Left lung (tissue), 10 donors: ENCODE data around the gene PSMB9. TPM values are rescaled to one million over a fixed set of nuclear protein-coding genes. Genes with fewer than 3 reads are reported as not detected.
A peak's percentile ranks its signal among the peaks of the same experiment; 100 is the strongest.
"Not testable (repeated sequence)": the region's sequence is repeated elsewhere in the genome, so short reads cannot be mapped to it uniquely, and the experiment has no call there.

Source experiments
- ATAC-seq: fragments of 200-7000 bp; cut with Tn5 transposase; one replicate; pipeline ENCODE4 v1.9.1; 2020; ENCODE audit warnings: moderate library complexity
- DNase-seq, 4 donors: peaks; one replicate each; pipeline ENCODE4 v3.0.0-alpha.2; 2013 to 2020
- H3K27ac ChIP-seq, 2 donors: fragments of 200-600 bp; sonication (generic) in 1 of 2; one replicate each; pipeline versions ENCODE4 v1.5.0 to v1.8.0; 2020 to 2021
- H3K27me3 ChIP-seq, 2 donors: fragments of 200-600 bp; sonication (generic) in 1 of 2; one replicate each; pipeline versions ENCODE4 v1.5.0 to v1.8.0; 2020 to 2021
- H3K36me3 ChIP-seq, 2 donors: fragments of 200-600 bp; sonication (generic) in 1 of 2; one replicate each; pipeline versions ENCODE4 v1.5.0 to v1.8.0; 2020 to 2021
- H3K4me1 ChIP-seq, 2 donors: fragments of 200-600 bp; one replicate each; pipeline ENCODE4 v1.8.0; 2021
- H3K4me3 ChIP-seq, 2 donors: fragments of 200-600 bp; sonication (generic) in 1 of 2; one replicate each; pipeline versions ENCODE4 v1.5.0 to v1.8.0; 2020 to 2021; ENCODE audit warnings: mild to moderate bottlenecking in 1 of 2
- H3K9me3 ChIP-seq, 2 donors: fragments of 200-600 bp; sonication (generic) in 1 of 2; one replicate each; pipeline versions ENCODE4 v1.5.0 to v1.8.0; 2020 to 2021
- CTCF ChIP-seq, 2 donors: fragments of 200-600 bp; sonication (generic) in 1 of 2; IDR thresholded peaks; one replicate each; pipeline versions ENCODE4 v1.5.0 to v1.8.0; 2021; ENCODE audit warnings: antibody characterized with exemption in 2 of 2
- intact Hi-C, 2 donors: fragments of 100-400 bp; cut with DNase I; formaldehyde crosslinking; loops; one replicate each; pipeline versions ENCODE4 v1.11.2 to v1.14.2; 2022
- polyA plus RNA-seq, 6 donors: library from polyadenylated mRNA; unstranded; fragments of 120-200 nt; gene quantifications; one replicate each; pipeline ENCODE4 v1.2.1, GENCODE V29; 2013; ENCODE audit not compliant: insufficient read length in 6 of 6
- total RNA-seq, 2 donors: library from RNA; stranded (reverse); fragmentation: NEBNext Ultra II Directional; extraction: Animal tissue kit (Norgen Biotek cat#: 25700); gene quantifications; one replicate each; pipeline ENCODE4 v1.2.1, GENCODE V29; 2021
- donor health status: DM: no; HTN: yes; CAD: no.
- donor health status: DM: no; HTN: no; CAD: no.

Gene PSMB9
- total and polyA plus RNA-seq, 8 donors, result 12.9 to 67.9 (median 15.9) TPM

GRCh38 chr6:32865724-32866443 is 11.9 kb downstream of the PSMB9 start:
- Histone ChIP-seq H3K27me3 (no peaks in the 10 kb centered on the region), H3K9me3 (no peaks in the 10 kb centered on the region), H3K4me3 (no peak overlapping the region), H3K4me1 (peaks cover 0 to 19% of the 10 kb centered on the region in 2 donors), H3K27ac (no peak overlapping the region), H3K36me3 (peaks cover 0 to 4% of the 10 kb centered on the region in 2 donors)
- DNase-seq (no peak), ATAC-seq (no peak)
- intact Hi-C loops, result no loop called here
- TF ChIP-seq CTCF (IDR thresholded peaks at IDR 0.05), result no peak

GRCh38 chr6:32867022-32867477 is 13.1 kb downstream of the PSMB9 start:
- ATAC-seq, result no peak
- Histone ChIP-seq H3K9me3 (no peaks in the 10 kb centered on the region), H3K4me1 (peaks cover 0 to 16% of the 10 kb centered on the region in 2 donors), H3K36me3 (no peaks in the 10 kb centered on the region), H3K4me3 (no peak overlapping the region), H3K27ac (peak overlapping the region in 1 of 2 donors; percentile 48), H3K27me3 (no peaks in the 10 kb centered on the region)
- DNase-seq, result no peak
- intact Hi-C loops, result no loop called here
- no peak for TF ChIP-seq CTCF (IDR thresholded peaks at IDR 0.05)

GRCh38 chr6:32867554-32868256 is 13.7 kb downstream of the PSMB9 start:
- H3K27ac ChIP-seq, result peak overlapping the region in 1 of 2 donors; percentile 48
- no peak for TF ChIP-seq CTCF (IDR thresholded peaks at IDR 0.05)
- intact Hi-C loops, result no loop called here

GRCh38 chr6:32868257-32868788 is 14.3 kb downstream of the PSMB9 start:
- ATAC-seq, result peak; percentile 90
- H3K9me3 ChIP-seq, result no peaks in the 10 kb centered on the region
- no peaks in the 10 kb centered on the region for H3K27me3 ChIP-seq
- peak; percentile 85 to 87 for TF ChIP-seq CTCF (IDR thresholded peaks at IDR 0.05)
- DNase-seq, result peak in 3 of 4 donors; percentile 73 to 87 (median 74)
- no peaks in the 10 kb centered on the region for H3K36me3 ChIP-seq
- no peak overlapping the region for H3K27ac ChIP-seq
- peaks cover 0 to 12% of the 10 kb centered on the region in 2 donors for H3K4me1 ChIP-seq
- intact Hi-C loops, result no loop called here
- no peak overlapping the region for H3K4me3 ChIP-seq

More at GRCh38 chr6:32867554-32868256, 13.7 kb downstream of the PSMB9 start:
- DNase-seq (no peak), ATAC-seq (no peak)
- Histone ChIP-seq H3K4me1 (peaks cover 0 to 12% of the 10 kb centered on the region in 2 donors), H3K36me3 (no peaks in the 10 kb centered on the region), H3K9me3 (no peaks in the 10 kb centered on the region), H3K4me3 (no peak overlapping the region), H3K27me3 (no peaks in the 10 kb centered on the region)

GRCh38 chr6:32873947-32874346 is 20.0 kb downstream of the PSMB9 start:
- H3K27ac ChIP-seq, H3K4me3 ChIP-seq, H3K4me1 ChIP-seq, DNase-seq, H3K36me3 ChIP-seq, H3K9me3 ChIP-seq, ATAC-seq, intact Hi-C loops: not testable (repeated sequence)
- peaks cover 0 to 25% of the 10 kb centered on the region in 2 donors for H3K27me3 ChIP-seq
